H54 (cell line): Measurements from ENCODE around the gene LRTM1.

ENCODE experiments used
- DNase-seq: peaks from one replicate; pipeline ENCODE4 v3.0.0; 2011; ENCODE audit warnings: low spot score, mixed read lengths; ENCODE audit not compliant: insufficient read length
- FAIRE-seq: peaks from 3 replicates; lab custom pipeline; 2011; peaks lifted over from hg19 to GRCh38; lab: Jason Lieb, UNC
- POLR2A ChIP-seq: IDR thresholded peaks from 2 replicates; pipeline ENCODE4 v1.6.1; 2011; ENCODE audit warnings: low read depth, mild to moderate bottlenecking, low read length

The LRTM1 gene

DNA sequence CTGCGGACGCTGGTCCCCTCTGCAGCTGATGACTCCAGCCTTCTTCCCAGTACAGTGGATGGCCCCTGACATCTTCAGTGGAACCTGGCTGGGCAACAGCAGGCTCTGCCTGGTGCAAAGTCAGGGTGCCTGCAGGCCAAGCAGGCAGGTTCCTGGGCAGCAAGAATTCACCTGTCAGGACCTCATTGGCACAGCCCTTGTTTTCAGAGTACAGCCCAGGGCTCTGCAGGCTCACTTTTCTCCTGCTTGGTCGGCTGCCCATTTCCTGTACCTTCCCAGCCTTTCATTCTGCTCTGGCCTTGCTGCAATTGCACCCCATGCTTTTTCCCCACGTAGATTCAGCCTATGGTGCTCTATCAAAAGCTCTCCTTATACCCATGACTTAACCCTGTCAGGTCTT is 56.0 kb downstream of the LRTM1 start:
- no peak for TF ChIP-seq POLR2A
- DNase-seq (no peak), FAIRE-seq (no peak)

DNA sequence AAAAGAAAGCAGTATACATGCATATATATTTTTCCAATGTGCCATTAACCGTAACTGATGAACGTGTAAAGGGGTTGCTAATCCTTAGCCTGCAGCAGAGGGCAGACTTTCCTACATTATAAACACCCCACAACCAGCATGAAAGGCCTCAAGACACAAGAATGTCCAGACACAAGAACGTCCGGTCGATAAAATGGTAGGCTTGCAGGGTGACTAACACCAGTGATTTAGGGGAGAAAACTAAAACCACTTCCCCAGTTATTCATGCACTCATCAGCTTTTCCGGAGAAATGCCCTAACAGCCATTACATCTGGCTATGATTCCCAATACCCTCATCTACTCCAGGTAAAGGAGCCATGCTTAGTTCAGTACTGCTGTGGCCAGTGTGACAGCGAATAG is 57.4 kb downstream of the LRTM1 start:
- DNase-seq (peak; percentile 68), FAIRE-seq (peak; percentile 81)
- no peak for TF ChIP-seq POLR2A
